ENCODE data around the gene RRP9. TPM values are rescaled to one million over a fixed set of nuclear protein-coding genes. Genes with fewer than 3 reads are reported as not detected.

RRP9 gene
- total RNA-seq, 1 experiment from 2014 or later: 87.0 TPM

GRCh38 chr3:51943451-51944391 lies 2.0 kb upstream of the RRP9 start:
- in situ Hi-C loops (cut with HindIII; ENCODE audit: low sequenced_read_pairs): no loop called here
- no peak for DNase-seq (ENCODE audit: low spot score)

GRCh38 chr3:51942603-51943450 lies 1.1 kb upstream of the RRP9 start:
- in situ Hi-C loops (cut with HindIII; ENCODE audit: low sequenced_read_pairs): no loop called here
- DNase-seq (ENCODE audit: low spot score): no peak

GRCh38 chr3:51941463-51941797 lies 274 bp downstream of the RRP9 start:
- in situ Hi-C loops (cut with HindIII; ENCODE audit: low sequenced_read_pairs): no loop called here
- DNase-seq (ENCODE audit: low spot score): no peak

- no peak for DNase-seq (ENCODE audit: low spot score)
- in situ Hi-C loops (cut with HindIII; ENCODE audit: low sequenced_read_pairs): no loop called here
Observed at GRCh38 chr3:51940648-51941462, 849 bp downstream of the RRP9 start.

- in situ Hi-C loops (cut with HindIII; ENCODE audit: low sequenced_read_pairs): no loop called here
- no peak for DNase-seq (ENCODE audit: low spot score)
Observed at GRCh38 chr3:51938780-51939425, 2.8 kb downstream of the RRP9 start.

- in situ Hi-C loops (cut with HindIII; ENCODE audit: low sequenced_read_pairs): no loop called here
Observed at GRCh38 chr3:51937611-51938450, 3.9 kb downstream of the RRP9 start.

GRCh38 chr3:51937014-51937413 lies 4.7 kb downstream of the RRP9 start:
- in situ Hi-C loops (cut with HindIII; ENCODE audit: low sequenced_read_pairs): no loop called here
- DNase-seq (ENCODE audit: low spot score): no peak

More at GRCh38 chr3:51937611-51938450, 3.9 kb downstream of the RRP9 start:
- no peak for DNase-seq (ENCODE audit: low spot score)

- DNase-seq (ENCODE audit: low spot score): no peak
- in situ Hi-C loops (cut with HindIII; ENCODE audit: low sequenced_read_pairs): no loop called here
Observed at GRCh38 chr3:51935886-51936755, 5.6 kb downstream of the RRP9 start.

- in situ Hi-C loops (cut with HindIII; ENCODE audit: low sequenced_read_pairs): no loop called here
Observed at GRCh38 chr3:51934991-51935885, 6.5 kb downstream of the RRP9 start.

GRCh38 chr3:51934139-51934850 lies 7.4 kb downstream of the RRP9 start:
- in situ Hi-C loops (cut with HindIII; ENCODE audit: low sequenced_read_pairs): no loop called here
- no peak for DNase-seq (ENCODE audit: low spot score)

More at GRCh38 chr3:51934991-51935885, 6.5 kb downstream of the RRP9 start:
- DNase-seq (ENCODE audit: low spot score): no peak

GRCh38 chr3:51933471-51934138 lies 8.1 kb downstream of the RRP9 start:
- in situ Hi-C loops (cut with HindIII; ENCODE audit: low sequenced_read_pairs): no loop called here

GRCh38 chr3:51932471-51933370 lies 9.0 kb downstream of the RRP9 start:
- no peak for DNase-seq (ENCODE audit: low spot score)
- in situ Hi-C loops (cut with HindIII; ENCODE audit: low sequenced_read_pairs): no loop called here

More at GRCh38 chr3:51933471-51934138, 8.1 kb downstream of the RRP9 start:
- no peak for DNase-seq (ENCODE audit: low spot score)

- DNase-seq (ENCODE audit: low spot score): no peak
- in situ Hi-C loops (cut with HindIII; ENCODE audit: low sequenced_read_pairs): no loop called here
Observed at GRCh38 chr3:51931756-51932155, 9.9 kb downstream of the RRP9 start.

GRCh38 chr3:51930439-51930838 lies 11.3 kb downstream of the RRP9 start:
- in situ Hi-C loops (cut with HindIII; ENCODE audit: low sequenced_read_pairs): no loop called here
- no peak for DNase-seq (ENCODE audit: low spot score)

All from G401 (cell line).